Colonic mucosa (tissue), 4 donors: ENCODE results near the gene FILIP1. TPM values are rescaled to one million over a fixed set of nuclear protein-coding genes. Genes with fewer than 3 reads are reported as not detected.

Source experiments
- DNase-seq: peaks from one replicate; pipeline ENCODE4 v3.0.0-alpha.2; 2020
- H3K27ac ChIP-seq: fragments of 200-600 bp; one replicate; pipeline ENCODE4 v1.8.0; 2021
- H3K27me3 ChIP-seq: fragments of 200-600 bp; one replicate; pipeline ENCODE4 v1.8.0; 2021
- H3K36me3 ChIP-seq: fragments of 200-600 bp; one replicate; pipeline ENCODE4 v1.8.0; 2021
- H3K4me1 ChIP-seq: fragments of 200-600 bp; one replicate; pipeline ENCODE4 v1.8.0; 2021; ENCODE audit warnings: mild to moderate bottlenecking
- H3K4me3 ChIP-seq: fragments of 200-600 bp; one replicate; pipeline ENCODE4 v1.8.0; 2021
- H3K9ac ChIP-seq, 2 donors: one replicate each; pipeline ENCODE4 v1.7.0; 2013; ENCODE audit warnings: control low read depth in 2 of 2, low read depth in 2 of 2, low read length in 2 of 2
- H3K9me3 ChIP-seq: fragments of 200-600 bp; one replicate; pipeline ENCODE4 v1.8.0; 2021
- CTCF ChIP-seq: fragments of 200-600 bp; IDR thresholded peaks from one replicate; pipeline ENCODE4 v1.8.0; 2022; ENCODE audit warnings: antibody characterized with exemption, mild to moderate bottlenecking
- intact Hi-C: fragments of 100-400 bp; cut with DNase I; formaldehyde crosslinking; loops from one replicate; pipeline ENCODE4 v1.14.1; 2022
- total RNA-seq, 2 donors: library from RNA; stranded (reverse); fragmentation: NEBNext Ultra II Directional in 1 of 2; extraction: Animal tissue kit (Norgen Biotek cat#: 25700) in 1 of 2; gene quantifications; one replicate each; pipeline ENCODE4 v1.2.1, GENCODE V29; 2021
- donor health status: healthy.
- donor health status: DM: no; HTN: no; CAD: no.
- donor health status: DM: no; HTN: no; CAD: no.

The FILIP1 gene
- total RNA-seq, result 1 to 10 TPM in 1 of 2 donors, under 1 TPM in 1; 0.57 to 6.5 TPM

GRCh38 chr6:75493400-75494064 is at the start of gene FILIP1:
Gene FILIP1 (minus strand): TSS chr6:75493800. CDS start chr6:75414972, 78,828 bp downstream.
- no peak within 1 kb of the TSS for H3K9ac ChIP-seq
- H3K27me3 ChIP-seq, result no peaks in the 10 kb centered on the region
- DNase-seq, result no peak
- H3K9me3 ChIP-seq, result no peaks in the 10 kb centered on the region
- no peak for TF ChIP-seq CTCF
- H3K4me1 ChIP-seq, result no peaks in the 10 kb centered on the region
- no peaks in the 10 kb centered on the region for H3K36me3 ChIP-seq
- intact Hi-C loops, result no loop called here
- H3K4me3 ChIP-seq, result no peak within 1 kb of the TSS
- peak within 1 kb of the TSS; percentile 45 for H3K27ac ChIP-seq

- no peak for DNase-seq
- H3K27ac ChIP-seq, result no peak overlapping the region
Observed at GRCh38 chr6:75543311-75543710, 49.7 kb upstream of the FILIP1 start.

GRCh38 chr6:75539136-75539535 is 45.5 kb upstream of the FILIP1 start:
- Histone ChIP-seq H3K27me3 (no peaks in the 10 kb centered on the region), H3K9ac (no peak overlapping the region), H3K9me3 (no peaks in the 10 kb centered on the region), H3K4me3 (no peak overlapping the region), H3K36me3 (no peaks in the 10 kb centered on the region), H3K27ac (no peak overlapping the region), H3K4me1 (no peaks in the 10 kb centered on the region)
- no peak for DNase-seq
- intact Hi-C loops, result no loop called here
- no peak for TF ChIP-seq CTCF

More at GRCh38 chr6:75543311-75543710, 49.7 kb upstream of the FILIP1 start:
- intact Hi-C loops, result no loop called here
- no peak for TF ChIP-seq CTCF
- H3K27me3 ChIP-seq, result no peaks in the 10 kb centered on the region
- H3K36me3 ChIP-seq, result no peaks in the 10 kb centered on the region
- no peaks in the 10 kb centered on the region for H3K9me3 ChIP-seq
- H3K4me3 ChIP-seq, result no peak overlapping the region
- no peaks in the 10 kb centered on the region for H3K4me1 ChIP-seq
- H3K9ac ChIP-seq, result no peak overlapping the region

- no peaks in the 10 kb centered on the region for H3K36me3 ChIP-seq
- no peaks in the 10 kb centered on the region for H3K9me3 ChIP-seq
- no peaks in the 10 kb centered on the region for H3K27me3 ChIP-seq
- intact Hi-C loops, result no loop called here
- no peak overlapping the region for H3K27ac ChIP-seq
- H3K9ac ChIP-seq, result no peak overlapping the region
- no peaks in the 10 kb centered on the region for H3K4me1 ChIP-seq
- TF ChIP-seq CTCF, result no peak
- H3K4me3 ChIP-seq, result no peak overlapping the region
- DNase-seq, result no peak
Observed at GRCh38 chr6:75532521-75532920, 38.9 kb upstream of the FILIP1 start.

- Histone ChIP-seq H3K9ac (no peak overlapping the region), H3K4me3 (no peak overlapping the region), H3K9me3 (no peaks in the 10 kb centered on the region), H3K36me3 (no peaks in the 10 kb centered on the region), H3K4me1 (no peaks in the 10 kb centered on the region), H3K27me3 (no peaks in the 10 kb centered on the region), H3K27ac (no peak overlapping the region)
- no peak for TF ChIP-seq CTCF
- intact Hi-C loops, result no loop called here
- no peak for DNase-seq
Observed at GRCh38 chr6:75531174-75531573, 37.6 kb upstream of the FILIP1 start.
